ENCODE measurements around the gene ACTC1.

The ACTC1 gene

DNA sequence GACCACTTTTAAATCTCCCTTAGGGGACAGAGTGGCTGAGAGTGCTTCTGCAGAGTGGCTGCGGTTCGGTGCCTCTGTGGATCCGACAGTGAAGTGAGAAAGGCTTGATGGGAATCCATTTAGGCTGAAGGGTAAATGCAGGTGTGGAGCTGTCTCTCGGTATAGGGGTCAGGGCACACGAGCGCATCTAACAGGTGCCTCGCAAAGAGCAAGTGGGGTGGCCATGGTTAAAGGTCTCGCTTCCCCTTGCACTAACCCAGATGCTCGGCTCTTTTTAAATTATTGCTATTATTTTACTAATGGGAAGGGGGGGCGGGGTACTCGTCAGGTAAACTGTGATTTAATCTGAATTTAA lies 40.0 kb downstream of the ACTC1 start:
- DNase-seq, result no peak

DNA sequence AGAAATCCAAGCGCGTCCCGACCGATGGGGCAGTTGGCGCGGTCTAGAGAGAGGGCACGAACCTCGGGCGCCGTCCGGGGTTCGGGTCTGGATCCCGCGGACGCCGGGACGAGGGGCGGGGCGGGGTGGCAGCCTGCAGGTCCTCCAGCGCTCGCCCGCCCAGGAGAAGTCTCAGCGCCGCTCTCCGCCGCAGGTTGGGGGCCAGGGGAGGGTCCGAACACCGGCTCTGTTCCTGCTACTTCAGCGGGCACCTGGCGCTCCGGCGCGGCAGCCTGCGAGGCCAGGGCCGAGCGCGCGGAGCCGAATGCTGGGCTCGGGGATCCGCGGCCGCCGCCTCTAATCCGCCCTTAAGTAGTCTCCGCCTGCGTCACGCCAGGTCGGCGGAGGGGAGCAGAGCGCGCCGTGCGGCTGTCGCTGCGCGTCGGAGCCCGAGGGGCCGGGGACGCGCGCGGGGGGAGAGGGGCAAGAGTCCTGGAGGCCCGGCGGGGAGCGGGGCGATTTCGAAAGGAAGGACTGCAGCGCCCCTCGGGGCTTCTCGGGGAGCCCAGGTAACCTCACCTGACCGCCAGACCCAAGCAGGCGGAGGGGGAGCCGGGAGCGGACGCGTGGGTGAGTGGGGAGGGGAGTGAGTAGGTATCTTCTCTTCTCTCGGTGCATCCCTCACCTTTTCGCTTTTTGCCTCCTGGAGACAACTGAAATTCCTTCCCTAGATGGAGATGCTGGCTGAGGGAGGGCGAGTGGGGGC lies 40.5 kb downstream of the ACTC1 start, which contains the start of gene GJD2:
Gene GJD2 (minus strand): TSS at position 325 of the 745 bp plus-strand sequence. CDS start 510 bp downstream, outside the sequence.
- DNase-seq, result no peak

DNA sequence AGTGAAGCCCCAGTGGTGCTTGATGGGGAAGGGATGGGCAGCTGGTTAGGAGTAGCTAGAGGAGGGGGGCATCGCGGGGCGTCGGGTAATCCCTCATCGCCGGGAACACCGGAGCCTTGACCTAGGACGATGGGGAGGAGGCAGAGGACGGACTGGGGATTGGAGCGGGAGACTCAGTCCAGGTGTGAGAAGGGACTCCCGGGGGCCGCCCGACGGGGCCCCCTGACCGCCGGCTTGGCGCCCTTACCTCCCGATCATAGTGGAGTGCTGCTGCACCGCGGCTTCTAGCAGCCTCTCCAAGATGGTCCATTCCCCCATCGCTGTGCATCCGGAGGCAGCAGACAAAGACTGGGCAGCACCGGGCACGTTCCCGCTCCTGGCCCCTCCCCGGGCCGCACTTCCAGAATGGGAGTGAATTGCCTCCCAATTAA lies 41.2 kb downstream of the ACTC1 start:
- no peak for DNase-seq

DNA sequence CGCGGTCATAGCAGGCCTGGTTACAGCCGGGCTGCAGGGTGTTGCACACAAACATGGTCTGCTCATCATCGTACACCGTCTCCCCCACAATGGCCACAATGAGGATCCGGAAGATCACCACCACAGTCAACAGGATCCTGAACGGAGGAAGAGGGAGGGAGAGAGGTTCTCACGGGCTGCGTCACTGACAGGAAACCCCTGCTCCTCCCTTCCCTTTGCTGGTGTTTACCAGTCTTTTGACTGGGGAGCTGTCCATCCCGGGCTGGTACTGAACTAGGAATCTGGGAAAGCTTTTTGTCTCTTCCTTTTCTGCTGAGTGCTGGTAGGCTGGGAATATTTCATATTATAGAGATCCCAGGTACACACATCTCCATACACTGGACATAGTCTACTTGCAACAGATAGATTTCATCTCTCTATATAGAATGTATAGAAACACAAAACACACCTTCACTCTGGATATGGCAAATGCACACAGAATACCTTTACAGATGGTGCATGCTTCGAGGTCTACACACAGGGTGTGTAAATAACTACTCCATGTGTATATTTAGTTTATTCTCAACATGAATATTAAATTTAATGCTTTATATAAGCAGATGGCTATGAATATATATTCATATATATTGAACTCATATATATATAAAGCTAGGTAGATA lies 42.0 kb downstream of the ACTC1 start:
- peak; percentile 50 for DNase-seq

DNA sequence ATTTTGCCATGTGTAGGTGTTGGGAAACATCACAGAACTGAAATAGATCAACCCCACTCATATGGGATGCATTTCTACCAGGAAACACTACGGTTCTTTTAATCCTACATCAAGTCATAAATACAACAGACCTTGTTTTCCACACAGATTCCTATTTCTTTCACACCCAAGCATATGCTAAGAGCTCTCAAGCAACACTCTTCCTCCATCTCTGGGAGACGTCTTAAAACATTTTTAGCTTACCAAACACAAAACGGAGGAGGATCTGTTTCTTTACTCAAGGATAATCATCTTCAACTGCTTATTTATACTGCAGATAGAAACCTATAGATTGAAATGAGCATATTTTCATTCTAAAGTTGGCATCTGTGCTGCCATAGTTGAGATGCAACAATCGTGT lies 45.7 kb downstream of the ACTC1 start:
- no peak for DNase-seq
